ENCODE measurements around the gene UMODL1. TPM values are rescaled to one million over a fixed set of nuclear protein-coding genes. Genes with fewer than 3 reads are reported as not detected.

Gene UMODL1
- total RNA-seq, 1 experiment from 2014 or later, result not detected

GRCh38 chr21:42041711-42042110 is 29.4 kb upstream of the UMODL1 start:
- Histone ChIP-seq H3K56ac (ENCODE audit: insufficient read length, low read depth, low read length) (no peak overlapping the region), H3K4me1 (ENCODE audit: insufficient read depth, low read length) (no peaks in the 10 kb centered on the region), H3K27ac (ENCODE audit: insufficient read length, low read depth, low read length) (no peak overlapping the region), H2BK15ac (ENCODE audit: low read depth, low read length) (no peak overlapping the region), H3K23ac (ENCODE audit: insufficient read length, low read depth, low read length) (no peak overlapping the region), H3K14ac (ENCODE audit: insufficient read depth, low read length) (no peak overlapping the region), H3K23me2 (ENCODE audit: insufficient read length, low read depth, low read length, poor library complexity, severe bottlenecking) (no peaks in the 10 kb centered on the region), H2BK20ac (ENCODE audit: low read depth, low read length, poor library complexity, severe bottlenecking) (no peak overlapping the region), H2BK5ac (ENCODE audit: insufficient read length, low read length) (no peak overlapping the region), H3K79me1 (ENCODE audit: insufficient read depth, low read depth, low read length, poor library complexity, severe bottlenecking) (no peaks in the 10 kb centered on the region), H3K18ac (ENCODE audit: insufficient read length, low read depth, low read length) (no peak overlapping the region), H3K9ac (ENCODE audit: extremely low read depth, insufficient read length, low read length) (no peak overlapping the region), H3K79me2 (ENCODE audit: insufficient read depth, low read length) (no peaks in the 10 kb centered on the region), H3T11ph (ENCODE audit: low read length) (no peak overlapping the region), H3K4ac (ENCODE audit: low read depth, low read length) (no peak overlapping the region), H3K27me3 (ENCODE audit: insufficient read depth, low read length) (no peaks in the 10 kb centered on the region), H2BK120ac (ENCODE audit: low read depth, low read length, poor library complexity, severe bottlenecking) (no peak overlapping the region), H4K8ac (replicated peaks; ENCODE audit: insufficient read length, low read depth, low read length) (no peak overlapping the region), H3K4me2 (ENCODE audit: insufficient read depth, insufficient read length, low read length) (no peak overlapping the region), H4K91ac (ENCODE audit: insufficient read length, low read depth, low read length) (no peak overlapping the region), H2BK12ac (ENCODE audit: insufficient read length, low read depth, low read length) (no peak overlapping the region), H4K20me1 (ENCODE audit: control insufficient read depth, insufficient read depth, insufficient read length) (no peaks in the 10 kb centered on the region), H2AFZ (ENCODE audit: low read length) (no peak overlapping the region), H4K5ac (ENCODE audit: insufficient read length, low read depth, low read length) (no peak overlapping the region), H3K9me3 (ENCODE audit: control insufficient read depth, low read depth, low read length) (no peaks in the 10 kb centered on the region), H2AK5ac (ENCODE audit: insufficient read length, low read length) (no peak overlapping the region)
- TF ChIP-seq CTCF (conservative IDR thresholded peaks at IDR 0.05), result no peak
- Mint-ChIP-seq H3K27ac (no peak overlapping the region), H3K4me3 (no peak overlapping the region), H3K27me3 (ENCODE audit: low read depth) (peaks cover 11% of the 10 kb centered on the region), H3K36me3 (ENCODE audit: insufficient read depth in 1 of 3, low read depth in 3 of 3) (no peaks in the 10 kb centered on the region; a peak in 1 of 7 replicates), H3K4me1 (peaks cover 10 to 14% of the 10 kb centered on the region in 2 experiments), H3K9me3 (peaks cover 0 to 4% of the 10 kb centered on the region in 2 experiments; a peak in 1 of 5 replicates)
- WGBS (ENCODE audit: extremely low coverage, insufficient read length, low lambda C conversion rate), result no CpG with 5 or more reads among the region's 4 CpGs
- DNase-seq, result no peak
